Kasumi-1 (cell line): ENCODE data around the gene SMIM1.

Source experiments
- DNase-seq, 2 experiments: peaks; one replicate each; lab custom pipeline; 2025; lab: John Stamatoyannopoulos, UW

Gene SMIM1

GRCh38 chr1:3756394-3756793, 16.2 kb upstream of the SMIM1 start:
- no peak for DNase-seq

GRCh38 chr1:3759164-3759563, 13.4 kb upstream of the SMIM1 start:
- no peak for DNase-seq

- no peak for DNase-seq
Measured at GRCh38 chr1:3759796-3760195, 12.8 kb upstream of the SMIM1 start.

- DNase-seq, result no peak
Measured at GRCh38 chr1:3761296-3762010, 11.1 kb upstream of the SMIM1 start.

GRCh38 chr1:3762151-3762872, 10.2 kb upstream of the SMIM1 start:
- DNase-seq, result no peak

- DNase-seq, result no peak
Measured at GRCh38 chr1:3762873-3763228, 9.7 kb upstream of the SMIM1 start.

GRCh38 chr1:3763351-3764125, 9.0 kb upstream of the SMIM1 start:
- no peak for DNase-seq

GRCh38 chr1:3767328-3767925, 5.1 kb upstream of the SMIM1 start:
- no peak for DNase-seq

- no peak for DNase-seq
Measured at GRCh38 chr1:3768811-3769390, 3.6 kb upstream of the SMIM1 start.

GRCh38 chr1:3770047-3770765, 2.3 kb upstream of the SMIM1 start:
- DNase-seq, result no peak

- no peak for DNase-seq
Measured at GRCh38 chr1:3771108-3772026, 1.2 kb upstream of the SMIM1 start.

GRCh38 chr1:3772027-3772714, 378 bp upstream of the SMIM1 start:
- DNase-seq, result peak; percentile 67 to 79

GRCh38 chr1:3773572-3774275, 1.2 kb downstream of the SMIM1 start:
- no peak for DNase-seq

GRCh38 chr1:3774276-3774945, 1.9 kb downstream of the SMIM1 start:
- no peak for DNase-seq

GRCh38 chr1:3774946-3775489, 2.5 kb downstream of the SMIM1 start:
- no peak for DNase-seq

- no peak for DNase-seq
Measured at GRCh38 chr1:3775490-3776230, 3.1 kb downstream of the SMIM1 start.

GRCh38 chr1:3776231-3776961, 3.8 kb downstream of the SMIM1 start:
- no peak for DNase-seq
